K562 (cell line): ENCODE data around the gene RAB5B. TPM values are rescaled to one million over a fixed set of nuclear protein-coding genes. Genes with fewer than 3 reads are reported as not detected.

Source experiments
- DNMT1 ChIP-seq: fragments of 450-650 bp; IDR thresholded peaks from 2 replicates; pipeline ENCODE4 v1.6.1; 2016; ENCODE audit warnings: antibody characterized with exemption, mild to moderate bottlenecking
- ELF2 ChIP-seq: fragments of 250-450 bp; sonication (Bioruptor Pico); IDR thresholded peaks from 2 replicates; pipeline ENCODE4 v1.5.0; 2021; ENCODE audit warnings: mild to moderate bottlenecking
- ETV5 ChIP-seq: sonication (generic); formaldehyde crosslinking; IDR thresholded peaks from 2 replicates; pipeline ENCODE4 v1.4.0; 2020; ENCODE audit warnings: low read depth, mild to moderate bottlenecking, missing genetic modification reagents
- ETV6 ChIP-seq, 3 experiments: fragments of 150-350 bp in 1 of 3; sonication (generic) in 1 of 3; formaldehyde crosslinking in 1 of 3; IDR thresholded peaks; 2 replicates each; pipeline versions ENCODE4 v1.6.1 to v1.8.0; 2014 to 2022; ENCODE audit warnings: borderline replicate concordance in 2 of 3, low read depth in 2 of 3, antibody characterized with exemption in 1 of 3, low read length in 1 of 3, mild to moderate bottlenecking in 1 of 3, missing genetic modification reagents in 1 of 3
- GABPB2 ChIP-seq: fragments of 250-450 bp; sonication (Bioruptor Pico); conservative IDR thresholded peaks from 2 replicates; pipeline ENCODE4 v1.5.1; 2021; ENCODE audit warnings: mild to moderate bottlenecking
- GATAD2A ChIP-seq: fragments of 450-650 bp; IDR thresholded peaks from 2 replicates; pipeline ENCODE4 v1.6.1; 2017
- IRF1 ChIP-seq: sonication (generic); formaldehyde crosslinking; IDR thresholded peaks from 2 replicates; pipeline ENCODE4 v1.8.0; 2022; ENCODE audit warnings: missing genetic modification reagents, mild to moderate bottlenecking, borderline replicate concordance
- NONO ChIP-seq, 2 experiments: fragments of 200-400 bp in 1 of 2; fragments of 450-650 bp in 1 of 2; formaldehyde crosslinking in 1 of 2; IDR thresholded peaks; 2 replicates each; pipeline ENCODE4 v1.6.1; 2017; ENCODE audit warnings: low read depth in 2 of 2, mild to moderate bottlenecking in 2 of 2, moderate library complexity in 2 of 2, low read length in 1 of 2
- POLR3A ChIP-seq: IDR thresholded peaks from 2 replicates; pipeline ENCODE4 v1.6.1; 2011; ENCODE audit warnings: borderline replicate concordance, mild to moderate bottlenecking, moderate library complexity; ENCODE audit not compliant: insufficient read length, insufficient read depth; ENCODE audit errors: extremely low read depth
- TFAP4 ChIP-seq: sonication (generic); formaldehyde crosslinking; IDR thresholded peaks from 2 replicates; pipeline ENCODE4 v1.8.0; 2022; ENCODE audit warnings: missing genetic modification reagents, mild to moderate bottlenecking, moderate library complexity, borderline replicate concordance
- YBX1 ChIP-seq: fragments of 450-650 bp; IDR thresholded peaks from 2 replicates; pipeline ENCODE4 v1.7.1; 2016; ENCODE audit warnings: mild to moderate bottlenecking
- YY1 ChIP-seq, 3 experiments: IDR thresholded peaks; 2 replicates each; pipeline ENCODE4 v1.6.1; 2011; ENCODE audit warnings: low read length in 2 of 3, mild to moderate bottlenecking in 2 of 3, moderate library complexity in 2 of 3, borderline replicate concordance in 1 of 3, control low read depth in 1 of 3, low read depth in 1 of 3; ENCODE audit not compliant: insufficient read depth in 3 of 3, insufficient replicate concordance in 2 of 3, control insufficient read depth in 1 of 3, insufficient read length in 1 of 3; ENCODE audit errors: extremely low read depth in 1 of 3
- ZBTB2 ChIP-seq: fragments of 450-650 bp; IDR thresholded peaks from 2 replicates; pipeline ENCODE4 v1.6.1; 2016; ENCODE audit warnings: antibody characterized with exemption
- ZFX ChIP-seq: sonication (generic); formaldehyde crosslinking; IDR thresholded peaks from 2 replicates; pipeline ENCODE4 v1.8.0; 2022; ENCODE audit warnings: mild to moderate bottlenecking, missing genetic modification reagents, moderate library complexity
- ZNF217 ChIP-seq: sonication (generic); formaldehyde crosslinking; IDR thresholded peaks from 2 replicates; pipeline ENCODE4 v1.8.0; 2022; ENCODE audit warnings: mild to moderate bottlenecking, missing genetic modification reagents
- ZNF431 ChIP-seq: sonication (generic); formaldehyde crosslinking; IDR thresholded peaks from 2 replicates; pipeline ENCODE4 v1.8.0; 2022; ENCODE audit warnings: mild to moderate bottlenecking, missing genetic modification reagents
- ZNF57 ChIP-seq: fragments of 450-650 bp; formaldehyde crosslinking; IDR thresholded peaks from 2 replicates; pipeline ENCODE4 v1.4.0; 2020; ENCODE audit warnings: mild to moderate bottlenecking, moderate library complexity
- ZNF717 ChIP-seq: fragments of 250-450 bp; sonication (Bioruptor Pico); IDR thresholded peaks from 2 replicates; pipeline ENCODE4 v1.5.0; 2021
- polyA plus RNA-seq, 8 experiments: library from polyadenylated mRNA; depleted of rRNA in 4 of 8; stranded (reverse) in 5 of 8; unstranded in 3 of 8; fragments of >200 nt; fragmentation: Nextera tagmentation in 2 of 8; fragmentation: Illumina TruSeq in 1 of 8; extraction: Ambion mirVana in 2 of 8; extraction: Trizol in 1 of 8; gene quantifications; 2 replicates each; pipeline versions ENCODE4 v1.2.1 to v1.2.3, GENCODE V29; 2011 to 2014; ENCODE audit warnings: inconsistent platforms in 1 of 8, missing spikeins in 1 of 8
- total RNA-seq, 7 experiments: library from RNA; depleted of rRNA in 6 of 7; stranded (reverse); fragments of >200 nt in 6 of 7; fragmentation: Illumina TruSeq in 2 of 7; extraction: Trizol in 2 of 7; gene quantifications; 2 replicates each; pipeline versions ENCODE4 v1.2.1 to v1.2.3, GENCODE V29; 2011 to 2021; ENCODE audit warnings: low replicate concordance in 1 of 7

RAB5B gene
- total and polyA plus RNA-seq, 9 of the 15 experiments (the other 6 are each of a cell fraction or from before 2014, with no cell fraction given), result 6.8 to 73.8 (median 25.2) TPM

GRCh38 chr12:55972911-55973598 is 823 bp upstream of the RAB5B start (continued):
- TF ChIP-seq TFAP4 (CRISPR knock-in tag) (no peak), ZNF217 (CRISPR knock-in tag) (no peak), ZFX (CRISPR knock-in tag) (no peak), YBX1 (no peak), DNMT1 (0 out of 2 replicates have a peak, but pooled peaks have one; percentile 80), IRF1 (CRISPR knock-in tag) (no peak), GATAD2A (0 out of 2 replicates have a peak, but pooled peaks have one; percentile 56), ZNF431 (CRISPR knock-in tag) (no peak), NONO (IDR thresholded peaks at IDR 0.05; ENCODE audit: low read depth in 2 of 2, low read length in 1 of 2) (no peak), ZBTB2 (peak; percentile 78; the same call in 1 of the 2 replicates), ZNF717 (CRISPR knock-in tag) (no peak), ETV5 (0 out of 2 replicates have a peak, but pooled peaks have one; percentile 45), ETV6 (IDR thresholded peaks at IDR 0.05; ENCODE audit: borderline replicate concordance in 1 of 2, low read depth in 2 of 2, low read length in 1 of 2) (no peak), ETV6 (CRISPR knock-in tag; IDR thresholded peaks at IDR 0.05; ENCODE audit: borderline replicate concordance) (no peak), ELF2 (no peak), GABPB2 (CRISPR knock-in tag) (no peak), YY1 (IDR thresholded peaks at IDR 0.05; ENCODE audit: borderline replicate concordance in 1 of 3, control insufficient read depth in 1 of 3, extremely low read depth in 1 of 3, insufficient read depth in 3 of 3, insufficient read length in 1 of 3, insufficient replicate concordance in 2 of 3, low read depth in 1 of 3, low read length in 2 of 3) (no peak), ZNF57 (no peak), POLR3A (no peak)
